Activated CD4-positive, alpha-beta T cell treated with anti-CD3 and anti-CD28 coated beads, Interleukin-2, amount 50 U/mL, for 48 hours (primary cell): Measurements from ENCODE around the gene HK1.
"Not testable (repeated sequence)": the region's sequence is repeated elsewhere in the genome, so short reads cannot be mapped to it uniquely, and the experiment has no call there.

ENCODE experiments used
- DNase-seq, 2 experiments: peaks; one replicate each; pipeline ENCODE4 v3.0.0-alpha.2; 2020

Gene HK1

DNA sequence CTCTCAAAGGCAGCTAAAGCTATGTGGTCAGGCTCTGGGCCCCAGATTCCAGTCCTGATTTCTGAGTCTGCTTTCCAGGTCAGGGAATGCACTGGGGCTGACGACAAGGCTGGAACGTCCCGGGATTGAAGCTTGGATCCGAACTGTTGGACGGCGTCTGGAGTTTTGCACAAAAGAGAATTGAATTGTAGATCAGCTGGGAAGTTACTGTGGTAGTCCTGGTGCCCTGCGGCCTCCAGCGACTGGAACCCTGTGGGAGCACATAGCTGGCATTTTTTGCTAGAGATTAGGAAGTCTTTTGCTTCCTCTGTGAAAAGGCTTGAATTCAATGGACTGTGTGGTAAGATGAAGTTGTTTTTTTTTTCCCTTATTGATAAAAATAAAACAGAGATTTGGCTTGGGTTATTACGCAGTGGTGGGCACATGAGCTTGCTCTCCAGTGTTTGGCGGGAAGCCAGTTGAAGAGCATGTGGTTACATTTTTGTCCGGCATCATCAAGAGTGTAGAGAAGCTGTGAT is at the start of gene HK1:
Gene HK1, plus strand, starts transcription at position 51 of the 518 bp plus-strand sequence.
- no peak for DNase-seq

DNA sequence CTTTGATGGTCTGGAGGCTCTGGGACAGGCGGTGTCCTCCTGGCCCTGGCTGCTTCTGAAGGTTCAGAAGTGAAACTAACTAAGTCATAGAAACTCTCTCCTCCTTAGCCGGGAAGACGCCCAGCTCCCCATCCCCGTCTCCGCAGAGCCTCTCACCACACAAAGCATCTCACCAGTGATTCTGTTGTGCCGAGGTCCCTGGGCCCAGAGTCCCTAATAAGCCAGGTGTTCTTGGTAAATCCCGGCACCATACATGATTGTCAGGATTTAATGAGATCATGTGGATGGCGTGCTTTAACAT is 48.7 kb upstream of the HK1 start:
- DNase-seq, result no peak

DNA sequence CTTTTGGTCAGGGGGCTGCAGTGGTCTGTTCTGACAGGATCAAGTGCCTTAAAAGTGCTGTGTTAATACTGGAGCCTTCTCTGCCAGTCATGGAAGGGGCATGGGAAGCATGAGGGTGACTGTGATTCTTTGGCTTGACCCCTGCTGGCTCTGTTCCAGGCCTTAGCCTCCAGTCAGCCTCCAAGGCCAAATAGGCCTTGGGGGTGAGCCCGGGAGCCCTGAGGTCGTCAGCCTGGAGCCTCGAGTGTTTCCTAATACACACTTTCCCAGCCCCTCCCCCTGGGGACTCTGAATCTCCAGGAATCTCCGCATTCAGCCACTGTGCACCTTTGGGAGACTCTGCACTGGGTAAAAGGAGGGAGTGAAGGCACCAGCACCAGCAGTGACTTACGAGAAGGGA is 48.2 kb upstream of the HK1 start:
- no peak for DNase-seq

DNA sequence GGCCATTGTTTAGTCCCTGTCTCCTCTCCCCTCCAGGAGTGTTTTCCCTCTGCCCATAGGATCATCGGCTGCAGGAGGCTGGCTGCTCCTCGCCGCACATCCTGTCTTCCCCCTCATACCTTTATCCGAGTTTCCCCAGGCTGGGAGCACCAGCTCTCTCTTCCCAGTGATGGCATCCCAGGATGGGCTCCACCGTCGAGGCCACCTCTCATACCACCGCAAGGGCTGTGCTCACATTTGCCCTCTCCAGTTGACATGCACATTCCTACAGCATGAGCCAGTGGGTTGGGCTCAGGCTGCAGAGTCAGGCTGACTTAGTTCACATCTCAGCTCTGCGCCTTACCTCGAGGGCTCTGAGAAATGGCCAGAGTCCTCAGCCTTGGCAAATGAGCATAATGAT is 46.0 kb upstream of the HK1 start:
- no peak for DNase-seq

DNA sequence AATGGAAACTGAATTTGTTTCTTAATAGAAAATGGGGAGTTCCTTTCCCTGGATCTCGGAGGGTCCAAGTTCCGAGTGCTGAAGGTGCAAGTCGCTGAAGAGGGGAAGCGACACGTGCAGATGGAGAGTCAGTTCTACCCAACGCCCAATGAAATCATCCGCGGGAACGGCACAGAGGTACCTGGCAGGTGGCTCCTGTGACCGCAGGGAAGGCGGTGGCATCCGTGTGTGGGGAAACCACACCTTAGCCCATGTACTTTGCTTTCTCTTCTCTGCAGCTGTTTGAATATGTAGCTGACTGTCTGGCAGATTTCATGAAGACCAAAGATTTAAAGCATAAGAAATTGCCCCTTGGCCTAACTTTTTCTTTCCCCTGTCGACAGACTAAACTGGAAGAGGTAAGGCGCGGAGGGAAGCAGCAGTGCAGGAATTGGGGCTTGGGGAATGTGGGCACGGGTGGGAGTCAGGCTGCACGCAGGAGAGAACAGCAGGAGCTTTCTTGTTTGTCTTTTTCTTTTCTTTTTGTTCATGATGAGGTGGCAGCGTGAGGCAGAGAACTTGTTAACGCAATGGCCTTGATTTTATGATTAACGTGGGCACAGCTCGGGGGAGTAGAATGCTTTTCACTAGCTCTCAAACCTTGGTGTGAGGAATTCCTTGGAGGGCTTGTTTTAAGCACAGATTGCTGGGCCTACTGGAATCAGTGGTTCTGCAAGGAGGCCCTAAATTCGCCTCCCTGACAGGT is 45.4 kb upstream of the HK1 start:
- DNase-seq, result no peak

DNA sequence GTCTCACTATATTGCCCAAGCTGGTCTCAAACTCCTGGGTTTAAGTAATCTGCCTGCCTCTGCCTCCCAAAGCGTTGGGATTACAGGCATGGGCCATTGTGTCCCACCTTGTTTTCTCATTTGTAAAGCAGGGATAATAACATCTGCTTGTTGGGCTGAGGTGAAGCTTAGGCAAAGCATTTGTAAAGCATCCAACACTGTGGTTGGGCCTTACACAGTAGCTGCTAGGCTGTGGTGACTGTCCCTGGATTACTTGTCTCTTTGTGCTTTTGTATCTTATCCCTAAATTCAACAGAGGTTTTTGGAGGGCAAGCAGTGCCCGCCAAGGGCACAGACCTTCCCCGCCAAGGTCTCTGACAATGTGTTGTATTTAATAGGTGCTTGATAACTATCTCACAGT is 43.8 kb upstream of the HK1 start:
- no peak for DNase-seq

DNA sequence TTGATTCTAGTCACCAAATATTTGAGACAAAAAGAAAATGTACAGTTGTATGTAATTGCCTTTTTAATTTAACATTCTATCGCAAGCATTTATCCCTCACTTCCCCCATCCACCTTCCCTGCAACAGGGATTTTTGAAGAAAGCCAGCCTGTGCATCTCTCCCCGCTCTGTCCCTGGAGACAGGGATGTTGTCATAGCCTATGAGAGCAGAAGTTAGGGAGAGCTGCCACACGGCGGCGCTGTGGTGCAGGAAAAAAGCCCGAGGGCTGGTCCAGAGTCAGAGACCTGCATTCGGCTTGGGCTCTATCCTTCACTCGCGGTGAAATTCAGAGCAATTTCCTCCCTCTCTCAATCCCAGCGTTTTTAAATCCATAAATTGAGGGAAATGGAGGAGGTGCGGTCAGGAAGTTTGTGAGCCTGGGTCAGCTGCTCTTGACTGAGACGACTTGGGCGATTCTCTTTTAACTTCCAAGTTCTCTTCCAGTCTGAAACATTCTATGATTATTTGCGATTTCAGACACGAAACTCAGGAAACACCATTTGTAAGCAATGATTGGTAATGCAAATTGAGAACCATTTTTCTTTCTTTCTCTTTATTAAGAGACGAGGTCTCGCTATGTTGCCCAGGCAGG is 40.7 kb upstream of the HK1 start:
- DNase-seq, result peak; percentile 94 to 95

DNA sequence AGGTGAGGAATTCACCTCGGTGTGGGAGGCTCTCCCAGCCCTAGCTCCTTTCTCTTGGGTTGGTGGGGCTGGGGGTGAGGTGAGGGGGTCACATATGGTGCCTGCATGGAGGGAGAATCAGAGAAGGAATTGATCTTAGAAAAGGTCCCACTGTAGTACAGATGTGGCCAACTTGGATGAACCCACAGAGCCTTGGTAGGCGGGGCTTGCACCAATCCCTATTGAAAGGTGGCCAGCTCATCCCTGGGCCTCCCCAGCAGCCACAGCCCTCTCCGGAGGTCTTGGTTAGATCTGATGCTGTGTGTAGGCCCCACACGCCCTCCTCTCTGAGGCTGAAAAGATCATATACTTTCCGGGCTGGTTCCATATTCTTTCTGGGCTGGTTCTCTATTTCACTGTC is 39.2 kb upstream of the HK1 start:
- DNase-seq, result no peak

DNA sequence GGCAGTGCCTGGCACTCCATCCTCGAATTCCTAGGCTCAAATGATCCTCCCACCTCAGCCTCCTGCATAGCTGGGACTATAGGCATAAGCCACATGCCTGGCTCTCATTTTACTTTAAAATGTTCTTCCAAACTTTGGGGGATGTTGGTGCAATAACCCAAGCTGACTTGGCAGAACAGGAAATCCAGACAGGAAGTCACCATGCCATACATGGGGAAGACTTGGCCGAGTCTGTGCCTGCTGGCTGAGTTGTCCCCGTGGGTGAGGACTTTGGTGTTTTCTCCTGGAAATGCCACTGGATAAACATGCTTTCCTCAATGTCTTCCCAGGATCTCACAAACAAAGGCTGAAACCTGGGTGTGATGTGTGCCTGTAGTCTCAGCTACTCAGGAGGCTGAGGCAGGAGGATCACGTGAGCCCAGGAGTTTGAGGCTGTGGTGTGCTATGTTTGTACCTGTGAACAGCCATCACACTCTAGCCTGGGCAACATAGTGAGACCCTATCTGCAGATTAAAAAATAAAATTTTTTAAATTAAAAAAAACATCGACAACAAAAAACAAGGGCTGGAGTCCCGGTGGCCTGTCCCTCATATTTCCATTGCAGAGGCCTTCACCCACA is 38.4 kb upstream of the HK1 start:
- DNase-seq, result no peak

DNA sequence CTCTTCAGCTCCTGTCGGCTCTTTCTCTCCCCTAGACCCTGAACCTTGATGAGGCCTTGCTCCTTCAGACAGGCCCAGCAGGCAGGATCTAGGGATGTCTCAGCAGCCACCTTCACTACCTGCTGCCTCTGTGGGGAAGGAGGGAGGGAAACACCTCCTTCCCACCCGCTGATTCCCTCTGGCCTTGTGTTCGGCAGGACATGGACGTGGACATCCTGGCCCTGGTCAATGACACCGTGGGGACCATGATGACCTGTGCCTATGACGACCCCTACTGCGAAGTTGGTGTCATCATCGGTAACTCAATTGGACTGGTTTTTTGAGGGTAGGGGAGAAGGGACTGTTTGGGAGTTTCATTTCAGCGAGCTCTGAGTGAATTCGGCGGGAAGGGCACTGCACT is 37.8 kb upstream of the HK1 start:
- no peak for DNase-seq

DNA sequence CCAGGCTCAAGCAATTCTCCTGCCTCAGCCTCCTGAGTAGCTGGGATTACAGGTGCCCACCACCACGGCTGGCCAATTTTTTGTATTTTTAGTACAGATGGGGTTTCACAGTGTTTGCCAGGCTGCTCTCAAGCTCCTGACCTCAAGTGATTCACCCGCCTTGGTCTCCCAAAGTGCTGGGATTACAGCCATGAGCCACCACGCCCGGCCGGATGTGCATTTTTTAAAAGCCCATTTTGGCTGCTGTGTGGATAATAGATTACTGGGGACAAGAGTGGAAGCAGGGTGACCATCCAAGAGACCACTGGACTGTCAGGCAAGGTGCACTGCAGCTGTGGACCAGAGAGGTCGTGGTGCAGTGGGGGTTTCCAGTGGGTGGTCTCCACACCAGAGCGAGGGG is 36.7 kb upstream of the HK1 start:
- no peak for DNase-seq

DNA sequence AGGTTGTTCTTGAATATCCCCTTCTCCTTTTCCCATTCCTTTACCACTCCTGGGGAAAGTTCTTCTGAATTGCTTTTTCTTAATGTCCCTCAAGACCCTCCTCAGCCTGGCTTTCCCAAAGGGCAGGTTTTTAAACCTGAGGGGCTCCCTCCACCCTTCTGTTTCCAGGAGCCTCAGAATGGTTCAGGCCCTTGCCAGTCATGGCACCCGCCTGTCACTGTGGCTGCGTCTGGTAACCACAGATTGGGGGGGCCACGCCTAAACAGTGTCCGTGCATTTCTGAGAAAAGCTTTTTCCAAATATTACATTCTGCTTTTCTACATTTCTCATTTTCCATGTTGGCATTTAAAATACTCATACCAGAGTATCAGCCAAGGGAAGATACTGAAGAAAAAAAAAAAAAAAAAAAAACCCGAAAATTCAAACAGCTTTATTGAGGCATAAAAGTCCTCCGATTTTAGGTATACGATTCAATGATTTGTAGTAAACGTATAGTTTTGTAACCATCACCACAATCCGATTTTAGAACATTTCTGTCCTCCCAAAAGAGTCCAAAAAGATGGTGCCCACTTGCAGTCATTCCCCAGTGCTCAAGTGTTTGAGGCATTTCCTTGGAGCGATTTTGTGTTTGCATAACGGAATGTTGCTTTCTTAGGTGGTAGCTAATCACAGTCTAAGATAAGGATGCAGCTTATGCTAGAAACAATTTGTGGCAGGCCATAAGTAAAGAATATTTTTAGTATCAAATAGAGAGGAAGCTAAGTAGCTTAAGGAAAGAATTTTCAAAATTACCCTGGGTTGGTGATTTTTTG is 36.0 kb upstream of the HK1 start:
- DNase-seq, result no peak

DNA sequence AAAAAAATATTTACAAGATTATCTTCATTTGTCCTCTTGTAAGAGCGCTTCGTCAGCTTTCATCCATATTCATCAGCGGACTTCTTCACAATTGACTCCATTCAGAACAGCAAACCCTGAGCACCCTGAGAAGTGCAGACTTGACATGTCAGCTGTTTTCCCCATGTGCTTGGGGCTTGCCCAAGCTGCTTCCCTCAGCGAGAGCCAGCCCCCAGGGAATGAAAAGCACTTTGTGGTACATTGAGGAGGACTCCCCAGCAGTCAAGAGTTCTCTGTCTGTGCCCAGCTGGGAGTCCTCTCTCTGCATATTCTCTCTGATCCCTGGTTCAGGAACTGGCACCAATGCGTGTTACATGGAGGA is 35.5 kb upstream of the HK1 start:
- no peak for DNase-seq

DNA sequence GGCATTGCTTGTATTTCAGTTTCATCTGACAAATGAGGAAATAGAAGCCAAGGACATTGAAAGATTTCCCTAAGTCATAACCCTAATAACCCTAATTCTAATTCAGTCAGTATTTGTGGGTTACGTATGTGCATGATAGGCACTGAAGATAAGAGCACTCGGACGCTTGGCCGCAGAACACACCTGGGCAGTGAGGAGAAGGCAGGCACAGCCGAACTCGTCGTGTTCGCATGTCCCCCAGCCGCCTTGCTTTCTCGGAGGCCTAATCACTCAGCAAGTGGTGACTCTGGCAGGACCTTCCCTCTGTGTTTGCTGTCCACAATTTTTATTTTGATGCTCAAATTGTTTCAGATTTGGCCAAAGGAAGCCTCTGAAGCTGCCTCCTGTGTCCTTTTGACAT is 34.5 kb upstream of the HK1 start:
- no peak for DNase-seq

DNA sequence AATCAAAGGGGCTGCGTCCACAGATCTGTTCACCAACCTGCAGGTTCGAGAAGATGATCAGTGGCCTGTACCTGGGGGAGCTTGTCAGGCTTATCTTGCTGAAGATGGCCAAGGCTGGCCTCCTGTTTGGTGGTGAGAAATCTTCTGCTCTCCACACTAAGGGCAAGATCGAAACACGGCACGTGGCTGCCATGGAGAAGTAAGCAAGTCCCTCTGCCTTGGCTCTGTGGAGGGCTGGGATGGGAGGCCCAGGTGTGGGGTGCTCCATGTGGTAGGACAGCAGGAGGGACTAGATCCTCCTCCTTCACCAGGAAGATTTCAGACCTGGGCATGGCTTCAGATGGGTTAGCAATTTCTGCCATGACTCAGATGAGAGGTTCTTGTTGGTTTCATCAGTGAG is 32.3 kb upstream of the HK1 start:
- no peak for DNase-seq

DNA sequence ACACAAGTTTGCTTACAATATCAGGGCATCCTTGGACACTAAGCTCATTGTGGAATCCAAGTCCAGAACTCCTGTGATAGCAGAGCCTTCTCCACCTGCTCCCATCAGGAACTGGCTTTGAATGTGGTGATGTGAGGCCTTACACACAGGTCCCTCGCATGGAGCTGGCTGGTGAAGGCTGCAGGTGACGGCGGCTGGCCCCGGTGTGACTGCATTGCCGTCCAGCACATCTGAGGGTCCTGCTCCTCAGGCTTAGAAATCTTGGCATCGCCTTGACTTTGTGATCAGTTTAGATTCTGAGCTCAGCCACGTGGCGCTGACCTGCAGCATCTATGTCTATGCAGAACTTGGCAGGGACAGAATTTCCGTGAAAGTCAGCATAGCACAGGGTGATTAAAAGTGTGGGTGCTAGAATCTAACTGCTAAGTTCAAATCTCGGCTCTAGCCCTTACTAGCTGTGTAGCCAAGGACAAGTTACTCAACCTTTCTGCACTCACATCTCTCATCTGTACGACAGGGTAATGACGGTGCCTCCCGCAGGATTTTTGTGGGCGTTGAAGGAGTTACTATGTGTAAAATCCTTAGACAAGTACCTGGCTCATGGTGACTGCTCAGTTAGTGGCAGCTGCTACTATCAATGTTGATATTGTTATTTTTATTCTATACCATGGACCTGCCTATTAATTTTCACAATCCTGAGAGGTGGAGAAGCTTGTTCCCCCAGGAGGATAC is 31.5 kb upstream of the HK1 start:
- DNase-seq, result no peak

DNA sequence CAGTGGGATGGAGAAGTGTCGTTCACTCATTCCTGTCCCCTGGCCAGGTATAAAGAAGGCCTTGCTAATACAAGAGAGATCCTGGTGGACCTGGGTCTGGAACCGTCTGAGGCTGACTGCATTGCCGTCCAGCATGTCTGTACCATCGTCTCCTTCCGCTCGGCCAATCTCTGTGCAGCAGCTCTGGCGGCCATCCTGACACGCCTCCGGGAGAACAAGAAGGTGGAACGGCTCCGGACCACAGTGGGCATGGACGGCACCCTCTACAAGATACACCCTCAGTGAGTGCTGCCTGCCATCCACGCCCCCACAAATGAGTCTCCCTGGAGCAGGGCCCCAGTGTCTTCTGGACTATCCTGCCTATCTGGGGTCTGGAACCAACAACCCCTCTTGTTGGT is 31.0 kb upstream of the HK1 start:
- DNase-seq, result no peak

DNA sequence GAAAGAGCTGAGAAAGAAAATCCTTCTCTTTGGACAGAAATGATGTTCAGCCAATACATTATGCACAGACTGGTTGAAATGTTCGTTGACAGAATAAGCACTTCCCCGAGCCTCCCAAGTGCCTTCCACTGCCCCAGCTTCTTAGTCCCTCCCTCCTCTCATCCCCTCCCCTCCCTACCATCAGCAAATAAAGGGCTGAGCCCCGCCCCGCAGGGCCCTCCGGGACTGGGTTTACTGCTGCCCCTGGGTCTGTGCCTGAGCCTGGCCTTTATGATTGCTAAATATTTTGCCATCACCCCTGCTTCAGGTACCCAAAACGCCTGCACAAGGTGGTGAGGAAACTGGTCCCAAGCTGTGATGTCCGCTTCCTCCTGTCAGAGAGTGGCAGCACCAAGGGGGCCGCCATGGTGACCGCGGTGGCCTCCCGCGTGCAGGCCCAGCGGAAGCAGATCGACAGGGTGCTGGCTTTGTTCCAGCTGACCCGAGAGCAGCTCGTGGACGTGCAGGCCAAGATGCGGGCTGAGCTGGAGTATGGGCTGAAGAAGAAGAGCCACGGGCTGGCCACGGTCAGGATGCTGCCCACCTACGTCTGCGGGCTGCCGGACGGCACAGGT is 30.1 kb upstream of the HK1 start:
- no peak for DNase-seq

DNA sequence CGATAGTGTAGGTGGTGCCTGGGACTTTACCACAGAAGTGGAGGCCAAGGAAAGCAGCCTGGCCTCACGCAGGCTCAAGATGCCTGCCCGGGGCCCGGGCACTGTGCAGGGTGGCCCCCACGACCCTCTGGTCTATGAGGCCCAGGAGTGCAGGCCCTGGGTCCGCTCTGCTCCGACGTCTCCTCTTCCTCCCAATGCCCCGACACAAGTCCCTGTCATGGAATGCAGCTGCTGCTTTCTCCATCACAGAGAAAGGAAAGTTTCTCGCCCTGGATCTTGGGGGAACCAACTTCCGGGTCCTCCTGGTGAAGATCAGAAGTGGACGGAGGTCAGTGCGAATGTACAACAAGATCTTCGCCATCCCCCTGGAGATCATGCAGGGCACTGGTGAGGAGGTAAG is 28.3 kb upstream of the HK1 start:
- DNase-seq, result no peak

DNA sequence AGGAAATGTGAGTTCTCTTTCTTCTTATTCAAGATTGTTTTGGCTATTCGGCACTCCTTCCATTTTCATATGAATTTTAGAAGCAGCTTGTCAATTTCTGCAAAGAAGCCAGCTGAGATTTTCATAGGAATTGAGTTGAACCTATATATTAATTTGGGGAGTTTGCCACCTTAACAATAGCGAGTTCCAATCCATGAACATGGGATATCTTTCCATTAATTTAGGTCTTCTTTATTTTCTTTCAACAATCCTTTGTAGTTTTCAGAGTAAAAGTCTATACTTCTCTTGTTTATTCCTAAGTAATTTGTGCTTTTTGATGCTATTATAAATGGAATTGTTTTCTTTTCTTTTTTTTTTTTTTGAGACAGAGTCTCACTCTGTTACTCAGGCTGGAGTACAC is 26.9 kb upstream of the HK1 start:
- DNase-seq, result not testable (repeated sequence)

DNA sequence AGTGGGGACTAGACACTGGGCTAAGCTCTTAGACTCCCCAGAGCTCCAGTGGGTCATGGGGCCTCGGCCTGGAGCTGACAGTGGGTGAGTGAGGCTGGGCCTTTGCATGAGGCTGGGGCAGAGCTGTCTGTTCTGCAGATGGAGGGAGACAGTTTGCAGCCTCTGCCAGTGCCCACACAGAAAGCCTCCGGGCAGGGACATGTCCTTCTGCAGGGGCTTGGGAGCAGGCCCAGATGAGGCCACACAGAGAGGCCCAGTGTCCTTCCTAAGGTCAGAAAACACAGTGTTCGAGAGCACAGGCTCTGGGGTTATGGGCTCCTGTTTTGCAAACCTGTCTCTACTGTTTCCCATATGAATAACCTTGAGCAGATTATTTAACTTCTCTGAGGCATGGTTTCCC is 25.1 kb upstream of the HK1 start:
- DNase-seq, result no peak

DNA sequence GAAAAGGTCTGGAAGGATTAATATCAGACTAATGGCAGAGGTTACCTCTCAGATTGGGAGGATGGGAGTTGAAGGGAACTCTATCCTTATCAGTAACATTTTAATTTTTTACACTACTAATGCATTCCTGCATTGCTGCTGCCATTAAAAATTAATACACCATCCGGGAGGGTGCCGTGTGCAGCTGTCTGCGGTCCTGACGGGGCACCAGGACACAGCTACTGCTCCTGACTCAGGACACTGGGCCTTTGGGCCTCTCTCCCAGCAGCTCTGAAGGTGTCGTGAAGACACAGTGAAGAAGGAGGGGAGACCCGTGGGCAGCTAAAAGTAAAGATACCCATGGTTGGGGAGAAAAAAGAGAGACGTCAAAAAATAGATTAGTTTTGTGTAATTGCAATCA is 23.4 kb upstream of the HK1 start:
- DNase-seq, result no peak
